ENCODE data around the gene CRISP1. TPM values are rescaled to one million over a fixed set of nuclear protein-coding genes. Genes with fewer than 3 reads are reported as not detected.
A peak's percentile ranks its signal among the peaks of the same experiment; 100 is the strongest.

CRISP1 gene
- total and polyA plus RNA-seq, 9 of the 15 experiments (the other 6 are each of a cell fraction or from before 2014, with no cell fraction given) = not detected

- Histone ChIP-seq H2AFZ (ENCODE audit: low read depth, low read length) (0 out of 2 replicates have a peak overlapping the region, but pooled peaks have one; percentile 62), H3K4me3 (no peak overlapping the region), H3K79me2 (ENCODE audit: control insufficient read depth, insufficient read depth, low read length) (no peaks in the 10 kb centered on the region), H3K9ac (ENCODE audit: insufficient read depth in 1 of 2, low read depth in 2 of 2, low read length in 2 of 2) (no peak overlapping the region), H3K27me3 (ENCODE audit: control insufficient read depth in 2 of 2, insufficient read depth in 2 of 2, low read length in 2 of 2) (no peaks in the 10 kb centered on the region), H4K20me1 (replicated peaks; ENCODE audit: control insufficient read depth, insufficient read depth, low read length) (no peaks in the 10 kb centered on the region), H3K9me1 (ENCODE audit: control insufficient read depth, insufficient read depth, low read length) (no peaks in the 10 kb centered on the region), H3K9me3 (replicated peaks; ENCODE audit: control insufficient read depth, insufficient read depth, low read depth, low read length) (no peaks in the 10 kb centered on the region), H3K4me1 (replicated peaks in 1 of 2; ENCODE audit: control insufficient read depth in 2 of 2, insufficient read depth in 2 of 2, low read length in 2 of 2) (no peaks in the 10 kb centered on the region), H3K36me3 (ENCODE audit: control insufficient read depth, insufficient read depth, low read length) (no peaks in the 10 kb centered on the region), H3K4me2 (ENCODE audit: insufficient read depth, low read length) (no peak overlapping the region), H3K27ac (ENCODE audit: extremely low read depth, low read depth, low read length) (no peak overlapping the region)
- POLR2A ChIA-PET = interaction anchor here (1.3 kb wide), 1 partner anchor 192 kb away, joined by 3 read pairs; no protein-coding TSS in a partner anchor
- in situ Hi-C loops (cut with MboI) = no loop called here
- ATAC-seq = no peak
- DNase-seq (ENCODE audit: extremely low read depth in 1 of 4, low spot score in 3 of 4) = no peak
- TF ChIP-seq CBFA2T3 (IDR thresholded peaks at IDR 0.05) (no peak), PPARD (CRISPR knock-in tag; IDR thresholded peaks at IDR 0.05) (no peak), ATF6 (CRISPR knock-in tag; IDR thresholded peaks at IDR 0.05) (no peak), ETV1 (tag; conservative IDR thresholded peaks at IDR 0.05; ENCODE audit: low read depth) (no peak), C11orf30 (IDR thresholded peaks at IDR 0.05; ENCODE audit: low read depth) (no peak), THRA (IDR thresholded peaks at IDR 0.05) (no peak), GTF2B (IDR thresholded peaks at IDR 0.05; ENCODE audit: extremely low read depth, insufficient read length) (no peak), ZNF77 (CRISPR knock-in tag; IDR thresholded peaks at IDR 0.05) (no peak), TSC22D4 (tag; IDR thresholded peaks at IDR 0.05) (no peak), ZNF12 (CRISPR knock-in tag; IDR thresholded peaks at IDR 0.05) (no peak), ARNT (IDR thresholded peaks at IDR 0.05) (no peak), ELK1 (CRISPR knock-in tag; IDR thresholded peaks at IDR 0.05) (no peak), ZBTB12 (CRISPR knock-in tag; IDR thresholded peaks at IDR 0.05) (no peak)
- 73% methylated on average over 2 of the region's 2 CpGs for whole genome bisulfite sequencing (ENCODE audit: insufficient coverage, low coverage, missing lambda C conversion rate)
- no TSS peak for BruUV-seq (replicated peaks)
- intact Hi-C loops (cut with micrococcal nuclease) = no loop called here
- CTCF ChIA-PET (ENCODE audit: low intra/inter-chr PET ratio) = no interaction called here
- no peak for FAIRE-seq
Measured at GRCh38 chr6:49815166-49815565, 51.2 kb downstream of the CRISP1 start.

Measured in K562 (cell line).